T-helper 1 cell treated with Interleukin-12 subunit alpha and Interleukin-12 subunit beta and Interleukin-4 antibody, amounts not matched to agents 30 μg/mL and 1 μg/mL, for 36 hours (primary cell): ENCODE measurements around the gene ADSL.
A peak's percentile ranks its signal among the peaks of the same experiment; 100 is the strongest.
"Not testable (repeated sequence)": the region's sequence is repeated elsewhere in the genome, so short reads cannot be mapped to it uniquely, and the experiment has no call there.

Experiments
- H3K27ac Mint-ChIP-seq: one replicate; pipeline ENCODE4 v1.8.0; 2021; ENCODE audit warnings: mild to moderate bottlenecking, mixed read lengths
- H3K27me3 Mint-ChIP-seq: one replicate; pipeline ENCODE4 v1.8.0; 2021; ENCODE audit warnings: low read depth, mixed read lengths
- H3K36me3 Mint-ChIP-seq: one replicate; pipeline ENCODE4 v1.8.0; 2021; ENCODE audit warnings: low read depth, mixed read lengths
- H3K4me1 Mint-ChIP-seq: one replicate; pipeline ENCODE4 v1.8.0; 2021; ENCODE audit warnings: low read depth, mixed read lengths
- H3K4me3 Mint-ChIP-seq: one replicate; pipeline ENCODE4 v1.8.0; 2021; ENCODE audit warnings: mild to moderate bottlenecking, moderate library complexity, mixed read lengths
- H3K9me3 Mint-ChIP-seq: one replicate; pipeline ENCODE4 v1.8.0; 2021; ENCODE audit warnings: mixed read lengths

The ADSL gene

GRCh38 chr22:40346185-40347118 is at the start of gene ADSL:
Gene ADSL (plus strand): TSS chr22:40346500. CDS start chr22:40346559, 59 bp downstream.
- H3K27ac Mint-ChIP-seq, result peak within 1 kb of the TSS; percentile 94
- H3K4me3 Mint-ChIP-seq, result peak within 1 kb of the TSS; percentile 92
- H3K36me3 Mint-ChIP-seq, result peaks cover 22% of the 10 kb centered on the region
- H3K9me3 Mint-ChIP-seq, result no peaks in the 10 kb centered on the region
- no peaks in the 10 kb centered on the region for H3K27me3 Mint-ChIP-seq
- peaks cover 43% of the 10 kb centered on the region for H3K4me1 Mint-ChIP-seq

- Mint-ChIP-seq H3K27me3 (no peaks in the 10 kb centered on the region), H3K4me3 (no peak overlapping the region), H3K9me3 (no peaks in the 10 kb centered on the region), H3K4me1 (peaks cover 14% of the 10 kb centered on the region), H3K36me3 (peaks cover 35% of the 10 kb centered on the region), H3K27ac (no peak overlapping the region)
Observed at GRCh38 chr22:40300316-40300715, 46.0 kb upstream of the ADSL start.

- no peak overlapping the region for H3K4me3 Mint-ChIP-seq
- H3K9me3 Mint-ChIP-seq, result no peaks in the 10 kb centered on the region
- no peak overlapping the region for H3K27ac Mint-ChIP-seq
- peaks cover 30% of the 10 kb centered on the region for H3K36me3 Mint-ChIP-seq
- H3K27me3 Mint-ChIP-seq, result no peaks in the 10 kb centered on the region
- H3K4me1 Mint-ChIP-seq, result peaks cover 16% of the 10 kb centered on the region
Observed at GRCh38 chr22:40300884-40301672, 45.2 kb upstream of the ADSL start.

- Mint-ChIP-seq H3K27ac (no peak overlapping the region), H3K4me3 (no peak overlapping the region), H3K4me1 (peaks cover 16% of the 10 kb centered on the region), H3K9me3 (no peaks in the 10 kb centered on the region), H3K36me3 (peaks cover 27% of the 10 kb centered on the region), H3K27me3 (no peaks in the 10 kb centered on the region)
Observed at GRCh38 chr22:40302149-40302548, 44.2 kb upstream of the ADSL start.

- H3K27me3 Mint-ChIP-seq, result no peaks in the 10 kb centered on the region
- H3K36me3 Mint-ChIP-seq, result peaks cover 42% of the 10 kb centered on the region
- peaks cover 24% of the 10 kb centered on the region for H3K4me1 Mint-ChIP-seq
- no peaks in the 10 kb centered on the region for H3K9me3 Mint-ChIP-seq
- no peak overlapping the region for H3K4me3 Mint-ChIP-seq
- no peak overlapping the region for H3K27ac Mint-ChIP-seq
Observed at GRCh38 chr22:40305625-40306024, 40.7 kb upstream of the ADSL start.

- H3K36me3 Mint-ChIP-seq, result peaks cover 46% of the 10 kb centered on the region
- H3K27ac Mint-ChIP-seq, result peak overlapping the region; percentile 21
- H3K4me3 Mint-ChIP-seq, result no peak overlapping the region
- H3K4me1 Mint-ChIP-seq, result peaks cover 16% of the 10 kb centered on the region
- H3K9me3 Mint-ChIP-seq, result no peaks in the 10 kb centered on the region
- H3K27me3 Mint-ChIP-seq, result no peaks in the 10 kb centered on the region
Observed at GRCh38 chr22:40308999-40309573, 37.2 kb upstream of the ADSL start.

GRCh38 chr22:40309631-40310030 is 36.7 kb upstream of the ADSL start:
- Mint-ChIP-seq H3K27me3 (no peaks in the 10 kb centered on the region), H3K4me1 (peaks cover 16% of the 10 kb centered on the region), H3K36me3 (peaks cover 50% of the 10 kb centered on the region), H3K9me3 (no peaks in the 10 kb centered on the region), H3K4me3 (no peak overlapping the region), H3K27ac (no peak overlapping the region)

- Mint-ChIP-seq H3K27me3 (no peaks in the 10 kb centered on the region), H3K36me3 (peaks cover 51% of the 10 kb centered on the region), H3K4me1 (peaks cover 16% of the 10 kb centered on the region), H3K9me3 (no peaks in the 10 kb centered on the region), H3K27ac (no peak overlapping the region), H3K4me3 (no peak overlapping the region)
Observed at GRCh38 chr22:40310081-40310767, 36.1 kb upstream of the ADSL start.

- peaks cover 55% of the 10 kb centered on the region for H3K36me3 Mint-ChIP-seq
Observed at GRCh38 chr22:40310768-40311120, 35.6 kb upstream of the ADSL start.

GRCh38 chr22:40311646-40312045 is 34.7 kb upstream of the ADSL start:
- H3K4me1 Mint-ChIP-seq, result peaks cover 16% of the 10 kb centered on the region
- not testable (repeated sequence) for H3K4me3 Mint-ChIP-seq, H3K27me3 Mint-ChIP-seq, H3K9me3 Mint-ChIP-seq, H3K27ac Mint-ChIP-seq
- H3K36me3 Mint-ChIP-seq, result peaks cover 59% of the 10 kb centered on the region

More at GRCh38 chr22:40310768-40311120, 35.6 kb upstream of the ADSL start:
- peaks cover 14% of the 10 kb centered on the region for H3K4me1 Mint-ChIP-seq
- H3K27me3 Mint-ChIP-seq, result no peaks in the 10 kb centered on the region
- no peaks in the 10 kb centered on the region for H3K9me3 Mint-ChIP-seq
- H3K4me3 Mint-ChIP-seq, result no peak overlapping the region
- no peak overlapping the region for H3K27ac Mint-ChIP-seq

- no peaks in the 10 kb centered on the region for H3K9me3 Mint-ChIP-seq
- no peak overlapping the region for H3K4me3 Mint-ChIP-seq
- H3K27me3 Mint-ChIP-seq, result no peaks in the 10 kb centered on the region
- peaks cover 63% of the 10 kb centered on the region for H3K36me3 Mint-ChIP-seq
- peaks cover 19% of the 10 kb centered on the region for H3K4me1 Mint-ChIP-seq
- no peak overlapping the region for H3K27ac Mint-ChIP-seq
Observed at GRCh38 chr22:40312050-40312449, 34.2 kb upstream of the ADSL start.

- Mint-ChIP-seq H3K36me3 (peaks cover 65% of the 10 kb centered on the region), H3K27ac (no peak overlapping the region), H3K27me3 (no peaks in the 10 kb centered on the region), H3K9me3 (no peaks in the 10 kb centered on the region), H3K4me3 (no peak overlapping the region), H3K4me1 (peaks cover 14% of the 10 kb centered on the region)
Observed at GRCh38 chr22:40313007-40313406, 33.3 kb upstream of the ADSL start.

GRCh38 chr22:40314041-40314440 is 32.3 kb upstream of the ADSL start:
- Mint-ChIP-seq H3K9me3 (no peaks in the 10 kb centered on the region), H3K4me3 (no peak overlapping the region), H3K27me3 (no peaks in the 10 kb centered on the region), H3K4me1 (peaks cover 8% of the 10 kb centered on the region), H3K27ac (no peak overlapping the region), H3K36me3 (peaks cover 60% of the 10 kb centered on the region)

- no peaks in the 10 kb centered on the region for H3K9me3 Mint-ChIP-seq
- H3K4me1 Mint-ChIP-seq, result peaks cover 39% of the 10 kb centered on the region
- H3K27ac Mint-ChIP-seq, result no peak overlapping the region
- H3K36me3 Mint-ChIP-seq, result peaks cover 52% of the 10 kb centered on the region
- H3K27me3 Mint-ChIP-seq, result no peaks in the 10 kb centered on the region
- no peak overlapping the region for H3K4me3 Mint-ChIP-seq
Observed at GRCh38 chr22:40320687-40321086, 25.6 kb upstream of the ADSL start.
